OCI-M1 (cell line): ENCODE results near the gene MAP3K3.
A peak's percentile ranks its signal among the peaks of the same experiment; 100 is the strongest.
"Not testable (repeated sequence)": the region's sequence is repeated elsewhere in the genome, so short reads cannot be mapped to it uniquely, and the experiment has no call there.

Experiments
- DNase-seq: peaks from one replicate; lab custom pipeline; 2025; lab: John Stamatoyannopoulos, UW

Gene MAP3K3

DNA sequence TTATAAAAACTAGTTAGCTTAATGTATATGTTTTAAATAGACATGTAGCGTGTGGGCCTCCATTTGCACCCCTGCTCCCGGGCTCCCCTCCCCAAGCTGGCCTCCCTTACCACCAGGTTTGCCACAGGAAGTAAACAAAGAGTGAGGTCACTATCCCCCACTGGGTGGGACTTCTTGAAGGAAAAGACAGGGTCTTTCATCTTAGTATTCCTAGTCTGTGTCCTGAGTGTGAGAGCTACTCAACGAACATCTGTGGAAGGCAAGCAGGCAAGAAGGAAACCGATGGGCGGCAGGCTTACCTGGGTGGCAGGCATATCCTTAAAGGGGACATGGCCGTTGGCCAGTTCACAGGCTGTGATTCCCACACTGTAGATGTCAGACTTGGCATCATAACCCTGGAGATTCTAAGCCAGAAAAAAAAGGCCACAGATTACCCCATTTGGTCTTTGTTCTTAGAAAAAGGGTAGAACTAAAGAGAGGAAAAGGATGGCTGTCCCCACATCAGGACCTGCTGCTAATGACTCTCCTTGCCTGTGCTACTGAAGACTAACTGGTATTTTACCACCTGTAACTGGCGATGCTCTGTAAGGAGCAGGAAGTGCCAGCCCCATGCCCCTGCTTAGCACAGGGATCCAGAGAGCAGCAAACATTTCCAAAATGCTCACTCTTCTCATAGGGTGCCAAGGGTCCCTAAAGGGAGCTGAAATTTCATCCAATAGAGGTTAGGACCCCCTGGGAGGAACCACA is 84.3 kb downstream of the MAP3K3 start:
- no peak for DNase-seq

DNA sequence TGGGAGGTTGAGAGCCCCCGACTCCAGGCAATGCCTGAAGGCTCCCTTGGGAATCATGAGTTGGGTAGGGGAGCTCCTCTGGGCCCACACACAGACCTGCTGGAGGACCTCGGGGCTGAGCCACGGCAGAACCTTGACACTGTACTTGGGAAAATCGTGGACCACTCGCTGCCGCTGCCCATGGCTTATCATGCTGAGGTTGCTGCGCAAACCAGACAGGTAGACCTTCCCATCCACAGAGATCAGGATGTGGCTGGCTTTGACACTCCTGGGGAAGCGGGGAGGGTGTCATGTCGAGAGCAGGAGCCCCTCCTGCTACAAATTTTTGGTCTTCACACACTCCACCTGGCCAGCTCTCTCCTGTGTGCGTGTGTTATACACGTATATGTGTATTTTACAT is 84.9 kb downstream of the MAP3K3 start:
- no peak for DNase-seq

DNA sequence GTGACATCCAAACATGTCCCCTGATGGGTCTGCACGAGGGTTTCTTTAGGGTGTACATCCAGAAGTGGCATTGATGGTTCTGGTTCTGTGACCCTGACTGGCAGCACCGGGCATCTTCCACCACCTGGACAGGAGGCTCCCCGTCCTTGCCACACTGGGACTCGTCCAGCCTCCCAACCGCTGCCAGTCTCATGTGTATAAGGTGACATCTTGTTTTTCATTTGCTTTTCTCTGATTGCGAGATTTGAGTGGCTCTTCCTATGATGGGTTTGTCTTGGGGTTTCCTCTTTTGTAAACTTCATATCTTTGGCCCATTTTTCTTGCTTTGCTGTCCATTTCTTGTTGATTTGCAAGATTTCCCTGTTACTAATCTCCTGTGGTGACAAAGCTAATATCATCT is 86.9 kb downstream of the MAP3K3 start:
- DNase-seq, result no peak

DNA sequence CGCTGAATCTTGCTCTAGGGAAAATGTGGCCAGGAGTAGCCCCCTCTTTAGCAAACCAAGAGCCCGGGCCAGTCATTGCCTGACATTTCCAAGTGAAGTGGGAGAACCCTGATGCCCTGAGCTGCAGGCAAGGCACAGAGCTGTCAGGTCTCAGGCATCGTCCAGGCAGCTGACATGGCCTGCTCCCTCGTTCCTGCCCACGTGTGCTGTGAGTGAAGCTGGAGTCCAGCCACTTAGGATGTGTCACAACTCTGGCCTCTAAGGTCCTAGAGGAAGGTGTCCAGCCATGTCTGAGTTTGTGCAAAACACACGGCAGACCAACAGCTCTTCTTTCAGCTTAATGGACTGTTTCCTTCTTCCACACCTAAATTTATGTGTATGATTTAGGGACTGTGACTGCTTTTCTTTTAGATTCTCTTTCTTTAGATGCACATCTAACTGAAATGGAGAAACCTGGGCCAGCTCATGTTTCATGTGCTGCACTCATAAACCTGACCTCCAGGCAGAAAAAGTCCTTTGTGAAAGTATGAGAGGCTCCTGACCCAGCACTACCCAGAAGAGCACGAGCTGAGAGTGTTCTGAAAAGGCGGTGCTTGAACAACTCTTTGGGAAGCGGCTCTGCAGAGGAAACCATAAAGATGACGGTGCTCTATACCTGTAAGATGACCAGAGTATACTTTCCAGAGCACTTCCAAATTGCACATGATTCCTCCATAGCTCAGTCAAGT is 92.5 kb downstream of the MAP3K3 start:
- DNase-seq, result no peak

DNA sequence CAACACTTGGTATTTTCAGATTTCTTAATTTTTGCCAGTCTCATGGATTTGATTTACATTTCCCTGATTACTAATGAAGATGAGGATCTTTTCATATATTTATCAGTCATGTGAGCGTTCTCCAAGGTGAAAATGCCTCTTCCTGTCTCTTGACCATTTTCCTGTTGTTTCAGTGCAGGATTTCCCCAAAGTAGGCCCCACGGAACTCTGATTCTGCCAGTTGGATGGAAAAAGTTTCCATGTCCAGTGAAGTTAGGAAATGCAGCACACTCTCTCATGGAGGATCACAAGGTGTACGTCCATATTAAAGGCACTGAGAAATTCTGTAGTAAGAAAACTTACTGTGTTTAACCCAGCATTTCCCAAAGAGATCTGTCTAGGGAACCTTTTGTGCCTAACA is 94.2 kb downstream of the MAP3K3 start:
- no peak for DNase-seq

DNA sequence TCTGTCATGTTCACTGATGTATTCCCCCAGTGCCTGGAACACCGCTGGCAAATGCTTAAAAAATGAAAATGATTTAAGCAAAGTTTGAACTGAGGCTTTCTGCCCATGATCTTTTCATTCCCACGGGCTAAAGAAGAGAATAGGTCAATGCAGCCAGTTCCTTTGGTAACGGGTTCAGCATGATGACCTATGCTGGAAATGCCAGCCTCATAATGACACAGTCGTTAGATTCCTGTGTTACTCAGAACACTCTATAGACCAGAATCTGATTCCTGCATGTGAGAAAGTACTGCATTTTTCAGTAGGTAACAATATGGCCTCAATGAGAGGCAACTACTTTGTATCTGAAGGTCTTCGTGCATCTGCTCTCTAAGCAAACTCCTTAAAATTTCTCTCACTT is 96.8 kb downstream of the MAP3K3 start:
- DNase-seq, result no peak

DNA sequence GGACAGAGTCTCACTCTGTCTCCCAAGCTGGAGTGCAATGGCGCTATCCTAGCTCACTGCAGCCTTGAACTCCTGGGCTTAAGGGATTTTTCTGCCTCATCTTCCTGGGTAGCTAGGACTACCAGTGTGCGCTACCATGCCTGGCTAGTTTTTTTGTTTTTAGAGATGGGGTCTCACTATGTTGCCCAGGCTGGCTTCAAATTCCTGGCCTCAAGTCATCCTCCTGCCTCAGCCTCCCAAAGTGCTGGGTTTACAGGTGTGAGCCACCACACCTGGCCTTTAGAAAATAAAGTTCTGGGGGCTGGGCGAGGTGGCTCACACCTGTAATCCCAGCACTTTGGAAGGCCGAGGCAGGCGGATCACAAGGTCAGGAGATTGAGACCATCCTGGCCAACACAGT is 98.0 kb downstream of the MAP3K3 start:
- not testable (repeated sequence) for DNase-seq

DNA sequence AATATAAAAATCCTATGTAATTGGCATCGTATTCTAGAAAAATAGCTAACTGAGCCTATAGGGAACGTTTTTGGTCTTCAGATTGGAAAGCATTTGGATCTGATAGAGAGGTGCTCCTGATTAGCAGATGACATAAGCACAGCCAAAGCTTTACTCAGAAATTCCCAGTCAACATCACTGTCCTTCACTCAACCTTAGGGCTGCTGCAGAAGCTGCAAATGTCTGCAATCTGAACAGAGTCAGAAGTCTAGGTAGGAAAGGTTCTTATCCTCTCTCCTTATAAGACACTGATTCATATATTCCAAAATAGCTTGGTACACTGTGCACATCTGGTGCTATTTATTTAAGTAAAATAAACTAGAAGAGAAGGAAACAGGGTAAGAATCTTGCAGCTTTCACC is 100.2 kb downstream of the MAP3K3 start:
- DNase-seq, result no peak

DNA sequence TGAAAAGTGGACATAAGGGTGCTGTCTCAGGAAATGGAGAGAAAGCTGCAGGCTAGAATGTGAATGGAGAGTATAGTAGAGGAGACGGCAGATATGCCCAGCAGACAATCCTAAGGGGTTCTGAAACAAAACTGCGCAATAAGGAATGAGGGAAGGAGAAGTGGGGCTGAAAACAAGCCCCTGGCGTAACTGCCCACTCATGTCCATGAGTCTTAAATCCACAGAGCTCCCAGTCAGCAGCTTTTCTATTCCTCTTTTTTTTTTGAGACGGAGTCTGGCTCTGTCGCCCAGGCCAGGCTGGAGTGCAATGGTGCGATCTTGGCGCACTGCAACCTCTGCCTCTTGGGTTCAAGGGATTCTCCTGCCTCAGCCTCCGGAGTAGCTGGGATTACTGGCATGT is 113.5 kb downstream of the MAP3K3 start:
- DNase-seq, result no peak

DNA sequence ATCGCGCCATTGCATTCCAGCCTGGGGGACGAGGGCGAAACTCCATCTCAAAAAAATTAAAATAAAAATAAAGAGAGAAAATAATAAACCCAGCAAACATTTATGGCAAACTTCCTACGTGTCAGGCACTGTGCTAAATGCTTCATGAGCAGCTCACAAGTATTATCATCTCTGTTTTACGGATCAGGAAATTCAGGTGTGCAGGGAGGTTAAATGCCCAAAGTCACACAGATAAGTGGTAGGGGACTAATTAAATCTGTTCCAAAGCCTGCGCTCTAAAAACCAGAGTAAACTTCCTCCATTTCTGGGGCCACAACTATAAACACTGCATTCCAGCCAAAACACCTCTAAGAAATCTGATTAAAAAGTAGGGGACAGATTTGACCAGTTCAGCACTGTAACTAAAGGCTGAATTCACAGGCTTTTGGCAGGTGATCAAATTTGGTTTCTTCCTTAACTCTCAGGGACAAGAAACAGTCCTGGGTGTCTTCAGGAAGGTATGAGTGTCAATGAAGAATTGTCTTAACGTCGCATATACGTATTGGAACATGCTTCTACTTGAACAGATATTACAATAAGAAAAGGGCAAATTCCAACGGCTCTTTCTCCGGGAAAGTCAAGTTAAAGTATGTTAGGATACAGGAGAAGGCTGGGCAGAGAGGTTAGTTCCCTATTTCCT is 118.4 kb downstream of the MAP3K3 start:
- peak; percentile 73 for DNase-seq

DNA sequence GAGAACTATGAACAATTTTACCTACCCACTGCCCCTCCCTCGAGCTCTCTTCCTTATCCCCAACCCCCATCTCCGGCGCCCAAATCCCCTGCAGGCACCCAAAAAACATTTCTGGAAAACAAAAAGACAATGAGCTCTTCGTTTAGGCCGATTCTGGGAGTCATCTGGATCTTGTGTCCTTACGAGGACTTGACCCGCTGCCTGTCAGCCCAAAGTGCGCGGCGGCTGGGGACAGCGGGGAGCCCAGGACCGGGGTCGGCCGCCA is 118.9 kb downstream of the MAP3K3 start:
- peak; percentile 78 for DNase-seq

DNA sequence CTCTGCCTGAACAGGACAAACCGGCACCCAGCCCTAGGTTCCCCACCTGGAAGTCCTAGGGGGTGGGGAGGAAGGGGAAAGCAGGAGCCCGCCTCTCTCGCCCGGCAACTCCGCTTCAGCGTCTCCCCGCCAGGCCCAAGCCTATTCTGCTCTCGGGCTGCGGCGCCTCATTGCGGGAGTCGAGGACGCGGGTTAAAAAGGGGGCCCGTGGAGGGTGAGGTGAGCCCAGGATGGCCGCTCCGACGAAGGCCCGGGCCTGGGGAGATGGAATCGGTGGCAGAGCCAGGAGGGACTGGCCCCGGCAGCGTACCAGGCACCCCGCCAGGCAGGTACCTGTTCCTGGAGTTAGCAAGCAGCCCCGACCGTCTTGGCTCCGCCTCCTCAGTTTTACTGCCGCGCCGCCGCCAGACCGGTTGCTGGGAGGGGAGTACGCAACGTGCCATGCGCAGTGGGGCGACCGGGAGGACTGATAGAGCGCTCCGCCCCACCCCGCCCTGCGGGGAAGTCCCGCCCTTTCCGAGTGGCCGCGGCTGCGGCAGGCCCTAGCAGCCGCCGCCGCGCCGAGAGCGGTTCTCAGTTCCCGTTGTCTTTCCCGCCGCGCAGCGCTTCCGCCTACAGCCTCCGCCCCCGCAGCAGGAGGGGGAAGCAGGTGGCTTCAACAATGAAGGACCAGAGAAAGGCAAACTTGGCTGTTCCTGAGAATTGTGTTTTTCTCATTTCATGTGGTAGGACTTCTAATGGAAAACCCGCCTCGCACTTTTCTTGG is 119.4 kb downstream of the MAP3K3 start, which contains the start of gene STRADA:
Gene STRADA (minus strand): TSS at position 392 of the 766 bp plus-strand sequence. CDS start 13,430 bp downstream, outside the sequence.
- DNase-seq, result peak; percentile 99
